H1 (cell line): ENCODE data around the gene PKD1L1. TPM values are rescaled to one million over a fixed set of nuclear protein-coding genes. Genes with fewer than 3 reads are reported as not detected.

Source experiments
- CTCF ChIA-PET: fragments of 300-600 bp; sonication (Branson Sonifier 250); formaldehyde crosslinking; loops from one replicate; lab custom pipeline; 2021; ENCODE audit not compliant: partially characterized antibody; lab: Charles Lee
- POLR2A ChIA-PET: fragments of 300-600 bp; sonication (Branson Sonifier 250); formaldehyde crosslinking; loops from one replicate; lab custom pipeline; 2021; ENCODE audit warnings: inconsistent platforms; ENCODE audit not compliant: partially characterized antibody; lab: Charles Lee
- DNase-seq, 2 experiments: peaks; one replicate each; pipeline versions ENCODE4 v3.0.0 to v3.0.0-alpha.2; 2010 to 2022; ENCODE audit warnings: low spot score in 2 of 2, low read depth in 1 of 2, mixed read lengths in 1 of 2
- FAIRE-seq: peaks from 2 replicates; lab custom pipeline; 2011; peaks lifted over from hg19 to GRCh38; lab: Jason Lieb, UNC
- H2AFZ ChIP-seq: 2 replicates; pipeline ENCODE4 v1.8.1; 2012; ENCODE audit warnings: low read length, inconsistent platforms
- H2AK5ac ChIP-seq: 2 replicates; pipeline ENCODE4 v1.6.1; 2013; ENCODE audit warnings: low read depth, low read length
- H2BK120ac ChIP-seq: replicated peaks from 2 replicates; pipeline ENCODE3; 2013; ENCODE audit warnings: low read depth, low read length, inconsistent platforms
- H2BK12ac ChIP-seq: 2 replicates; pipeline ENCODE4 v1.6.1; 2013; ENCODE audit warnings: low read depth, low read length
- H2BK15ac ChIP-seq: 2 replicates; pipeline ENCODE4 v1.6.1; 2013; ENCODE audit warnings: low read length
- H2BK20ac ChIP-seq: 2 replicates; pipeline ENCODE4 v1.6.1; 2013; ENCODE audit warnings: low read length
- H2BK5ac ChIP-seq: 2 replicates; pipeline ENCODE4 v1.6.1; 2013; ENCODE audit warnings: low read depth, low read length
- H3K14ac ChIP-seq: 2 replicates; pipeline ENCODE4 v1.6.1; 2013; ENCODE audit warnings: inconsistent platforms; ENCODE audit not compliant: insufficient read length
- H3K18ac ChIP-seq: 2 replicates; pipeline ENCODE4 v1.6.1; 2013; ENCODE audit warnings: low read length; ENCODE audit errors: extremely low read depth
- H3K23ac ChIP-seq: 2 replicates; pipeline ENCODE4 v1.6.1; 2013; ENCODE audit warnings: inconsistent platforms; ENCODE audit not compliant: insufficient read length
- H3K23me2 ChIP-seq: 2 replicates; pipeline ENCODE4 v1.6.1; 2013; ENCODE audit warnings: low read depth, low read length
- H3K27ac ChIP-seq: 2 replicates; pipeline ENCODE4 v1.6.1; 2011; ENCODE audit warnings: low read depth, low read length, inconsistent platforms
- H3K27me3 ChIP-seq, 4 experiments: replicated peaks in 1 of 4; 1 replicate in 1 of 4; 2 replicates in 3 of 4; pipeline versions ENCODE4 v1.6.1 to v1.8.1; 2011 to 2013; ENCODE audit warnings: low read length in 3 of 4, mild to moderate bottlenecking in 3 of 4, inconsistent platforms in 2 of 4, mixed read lengths in 2 of 4, moderate library complexity in 1 of 4; ENCODE audit not compliant: control insufficient read depth in 3 of 4, insufficient read depth in 3 of 4; ENCODE audit errors: extremely low read depth in 1 of 4
- H3K36me3 ChIP-seq, 4 experiments: 2 replicates each; pipeline versions ENCODE4 v1.6.1 to v1.8.1; 2011 to 2013; ENCODE audit warnings: mild to moderate bottlenecking in 4 of 4, low read length in 3 of 4, moderate library complexity in 2 of 4, control low read depth in 1 of 4, inconsistent platforms in 1 of 4; ENCODE audit not compliant: insufficient read depth in 4 of 4, control insufficient read depth in 2 of 4
- H3K4ac ChIP-seq: replicated peaks from 2 replicates; pipeline ENCODE3; 2013; ENCODE audit warnings: low read length, low read depth, mixed read lengths, inconsistent platforms; ENCODE audit not compliant: insufficient read length
- H3K4me1 ChIP-seq, 4 experiments: replicated peaks in 1 of 4; 1 replicate in 1 of 4; 2 replicates in 3 of 4; pipeline versions ENCODE4 v1.6.1 to v1.8.1; 2011 to 2013; ENCODE audit warnings: low read length in 3 of 4, inconsistent platforms in 2 of 4, mixed read lengths in 1 of 4; ENCODE audit not compliant: insufficient read depth in 4 of 4, control insufficient read depth in 3 of 4
- H3K4me2 ChIP-seq, 2 experiments: 2 replicates each; pipeline versions ENCODE4 v1.6.1 to v1.8.1; 2011 to 2013; ENCODE audit warnings: low read depth in 2 of 2, low read length in 2 of 2, control low read depth in 1 of 2, inconsistent platforms in 1 of 2, mild to moderate bottlenecking in 1 of 2; ENCODE audit not compliant: insufficient read depth in 1 of 2
- H3K4me3 ChIP-seq, 4 experiments: fragments of 200-600, 300-600 bp in 1 of 4; sonication (generic), shearing (Covaris generic), sonication (Bioruptor Twin) in 1 of 4; 2 replicates each; pipeline versions ENCODE4 v1.5.1 to v1.8.1; 2011 to 2016; ENCODE audit warnings: low read length in 4 of 4, low read depth in 3 of 4, control low read depth in 2 of 4, inconsistent platforms in 2 of 4, mild to moderate bottlenecking in 2 of 4, mixed read lengths in 1 of 4, moderate library complexity in 1 of 4; ENCODE audit not compliant: insufficient read depth in 2 of 4; ENCODE audit errors: extremely low read depth in 1 of 4
- H3K56ac ChIP-seq: replicated peaks from 2 replicates; pipeline ENCODE3; 2013; ENCODE audit warnings: low read depth, mild to moderate bottlenecking, mixed read lengths, low read length, inconsistent platforms; ENCODE audit not compliant: insufficient read length
- H3K79me1 ChIP-seq: 2 replicates; pipeline ENCODE4 v1.6.1; 2013; ENCODE audit warnings: low read depth, low read length, control low read depth
- H3K79me2 ChIP-seq, 2 experiments: 2 replicates each; pipeline versions ENCODE4 v1.6.1 to v1.8.1; 2012 to 2013; ENCODE audit warnings: low read length in 2 of 2, mild to moderate bottlenecking in 2 of 2, inconsistent platforms in 1 of 2; ENCODE audit not compliant: insufficient read depth in 2 of 2, control insufficient read depth in 1 of 2
- H3K9ac ChIP-seq, 4 experiments: replicated peaks in 1 of 4; 1 replicate in 1 of 4; 2 replicates in 3 of 4; pipeline versions ENCODE4 v1.6.1 to v1.8.1; 2011 to 2013; ENCODE audit warnings: low read depth in 3 of 4, low read length in 3 of 4, control low read depth in 2 of 4, mild to moderate bottlenecking in 2 of 4, moderate library complexity in 2 of 4, inconsistent platforms in 1 of 4; ENCODE audit errors: extremely low read depth in 1 of 4
- H3K9me3 ChIP-seq, 2 experiments: 2 replicates each; pipeline versions ENCODE4 v1.6.1 to v1.8.1; 2012 to 2013; ENCODE audit warnings: mild to moderate bottlenecking in 2 of 2, moderate library complexity in 2 of 2, control low read depth in 1 of 2, inconsistent platforms in 1 of 2, low read depth in 1 of 2, low read length in 1 of 2, mixed read lengths in 1 of 2; ENCODE audit not compliant: insufficient read depth in 2 of 2
- H4K20me1 ChIP-seq, 2 experiments: replicated peaks in 1 of 2; 2 replicates each; pipeline versions ENCODE3 to v1.8.1; 2011 to 2013; ENCODE audit warnings: inconsistent platforms in 2 of 2, low read length in 2 of 2, mild to moderate bottlenecking in 1 of 2; ENCODE audit not compliant: insufficient read depth in 2 of 2, control insufficient read depth in 1 of 2
- H4K5ac ChIP-seq: 2 replicates; pipeline ENCODE4 v1.6.1; 2013; ENCODE audit warnings: low read length, low read depth, mixed read lengths, inconsistent platforms; ENCODE audit not compliant: insufficient read length
- H4K8ac ChIP-seq: 2 replicates; pipeline ENCODE4 v1.8.0; 2013; ENCODE audit warnings: mild to moderate bottlenecking, moderate library complexity, low read length, inconsistent platforms; ENCODE audit not compliant: insufficient read depth; ENCODE audit errors: extremely low read depth
- H4K91ac ChIP-seq: replicated peaks from 2 replicates; pipeline ENCODE3; 2013; ENCODE audit warnings: low read length, mixed read lengths, inconsistent platforms; ENCODE audit not compliant: insufficient read length
- ASH2L ChIP-seq: fragments of 200-600, 300-600 bp; sonication (generic); IDR thresholded peaks from one replicate; pipeline ENCODE4 v1.7.1; 2017; ENCODE audit warnings: low read length
- BCL11A ChIP-seq, 2 experiments: IDR thresholded peaks; one replicate each; pipeline ENCODE4 v1.6.1; 2011; ENCODE audit warnings: low read depth in 2 of 2, low read length in 2 of 2, mild to moderate bottlenecking in 2 of 2
- CBX8 ChIP-seq: fragments of 300-800, 300-1000 bp; sonication (generic); IDR thresholded peaks from 2 replicates; pipeline ENCODE4 v1.7.1; 2016; ENCODE audit warnings: low read depth, low read length, borderline replicate concordance
- KDM4A ChIP-seq: IDR thresholded peaks from one replicate; pipeline ENCODE4 v1.7.1; 2012; ENCODE audit warnings: low read depth, mild to moderate bottlenecking, moderate library complexity, low read length, inconsistent platforms; ENCODE audit not compliant: severe bottlenecking
- PHF8 ChIP-seq: fragments of 200-600 bp; sonication (generic); conservative IDR thresholded peaks from 2 replicates; pipeline ENCODE4 v1.7.1; 2012; ENCODE audit warnings: low read depth, mild to moderate bottlenecking, inconsistent platforms, low read length, moderate library complexity
- POLR2AphosphoS5 ChIP-seq: IDR thresholded peaks from 2 replicates; pipeline ENCODE4 v1.6.1; 2011; ENCODE audit warnings: low read depth, low read length
- WGBS, 2 experiments: shearing (Covaris generic) in 1 of 2; methylation state at CpG; one replicate each; pipeline versions ENCODE4 v1.1.6 to v1.1.7; 2013 to 2015; ENCODE audit warnings: low lambda C conversion rate in 2 of 2, mixed read lengths in 2 of 2, inconsistent platforms in 1 of 2, low coverage in 1 of 2, missing lambda C conversion rate in 1 of 2; ENCODE audit not compliant: insufficient replicate concordance in 2 of 2, insufficient coverage in 1 of 2, insufficient read length in 1 of 2; ENCODE audit errors: extremely low coverage in 1 of 2, missing lambda C conversion rate in 1 of 2; 5-methylcytosine and 5-hydroxymethylcytosine counted together
- polyA plus RNA-seq, 7 experiments: library from polyadenylated mRNA; depleted of rRNA in 3 of 7; stranded (reverse) in 5 of 7; unstranded in 2 of 7; fragments of >200 nt in 5 of 7; fragments of 200-250 nt in 2 of 7; gene quantifications; 1 replicate in 5 of 7; 2 replicates in 1 of 7; 4 replicates in 1 of 7; pipeline versions ENCODE4 v1.2.1 to v1.2.3, GENCODE V29; 2011 to 2013; ENCODE audit warnings: missing spikeins in 2 of 7, mixed read lengths in 2 of 7
- total RNA-seq: library from RNA; stranded (reverse); fragmentation: NEBNext Ultra II Directional; extraction: Animal tissue kit (Norgen Biotek cat#: 25700); gene quantifications from 2 replicates; pipeline ENCODE4 v1.2.1, GENCODE V29; 2021

The PKD1L1 gene
- total and polyA plus RNA-seq, 2 of the 8 experiments (the other 6 are each of a cell fraction or from before 2014, with no cell fraction given), result 0.22 to 0.35 TPM

DNA sequence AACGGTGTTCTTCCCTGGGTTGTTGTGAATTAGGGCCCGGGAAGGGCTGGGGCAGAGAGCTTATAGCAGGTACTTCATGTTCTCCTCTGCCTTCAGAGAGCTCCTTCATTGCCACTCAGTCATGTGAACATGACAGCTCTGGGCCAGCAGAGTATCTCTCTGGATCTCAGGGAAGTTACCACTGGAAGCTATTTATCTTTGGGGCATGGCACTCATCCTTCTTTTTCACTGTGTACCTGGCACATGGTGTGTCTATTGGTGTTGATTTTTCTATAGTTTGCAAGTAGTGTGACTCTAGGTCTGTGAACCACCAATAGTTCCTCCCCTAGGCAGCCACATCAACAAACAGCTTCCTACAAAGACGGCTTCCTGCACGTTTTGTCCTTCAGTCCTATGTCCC, 156.6 kb downstream of the PKD1L1 start:
- Histone ChIP-seq H3K4me1 (peaks cover 0 to 2% (median under 1%) of the 10 kb centered on the region in 4 experiments; a peak in 4 of 7 replicates), H4K91ac (no peak overlapping the region), H3K4me3 (no peak overlapping the region), H3K18ac (no peak overlapping the region), H3K56ac (no peak overlapping the region), H2BK12ac (no peak overlapping the region), H2BK5ac (no peak overlapping the region), H3K79me1 (no peaks in the 10 kb centered on the region), H2BK20ac (no peak overlapping the region), H3K27me3 (no peaks in the 10 kb centered on the region), H3K9me3 (no peaks in the 10 kb centered on the region), H2AK5ac (no peak overlapping the region), H3K23me2 (no peaks in the 10 kb centered on the region), H3K79me2 (no peaks in the 10 kb centered on the region), H3K4me2 (no peak overlapping the region), H3K36me3 (no peaks in the 10 kb centered on the region), H3K14ac (no peak overlapping the region), H4K8ac (no peak overlapping the region), H3K27ac (no peak overlapping the region), H3K23ac (no peak overlapping the region), H4K20me1 (no peaks in the 10 kb centered on the region), H3K4ac (no peak overlapping the region), H2BK120ac (no peak overlapping the region), H4K5ac (no peak overlapping the region), H2BK15ac (0 out of 2 replicates have a peak overlapping the region, but pooled peaks have one; percentile 2), H2AFZ (no peak overlapping the region), H3K9ac (no peak overlapping the region; a peak in 1 of 7 replicates)
- TF ChIP-seq BCL11A (IDR thresholded peaks at IDR 0.05; ENCODE audit: low read depth in 2 of 2, low read length in 2 of 2), result no peak
- no peak for TF ChIP-seq CBX8
- no peak for TF ChIP-seq ASH2L
- TF ChIP-seq PHF8, result no peak
- TF ChIP-seq POLR2AphosphoS5, result no peak
- TF ChIP-seq KDM4A, result no peak
- 81% methylated on average over 4 of the region's 4 CpGs; no CpG with 5 or more reads in 1 of the 2 experiments for WGBS, 2 experiments
- POLR2A ChIA-PET, result no interaction called here
- no peak for FAIRE-seq
- CTCF ChIA-PET, result interaction anchor here (0.9 to 1.9 kb wide), 12 partner anchors 10 to 525 kb away, joined by 3 to 8 read pairs (median 4); no protein-coding TSS in a partner anchor
- no peak for DNase-seq
